ENCODE data around the gene TARBP2.
"Not testable (repeated sequence)": the region's sequence is repeated elsewhere in the genome, so short reads cannot be mapped to it uniquely, and the experiment has no call there.

TARBP2 gene

GRCh38 chr12:53474819-53475218 is 26.3 kb upstream of the TARBP2 start:
- DNase-seq (ENCODE audit: low read depth in 2 of 2) = no peak

DNA sequence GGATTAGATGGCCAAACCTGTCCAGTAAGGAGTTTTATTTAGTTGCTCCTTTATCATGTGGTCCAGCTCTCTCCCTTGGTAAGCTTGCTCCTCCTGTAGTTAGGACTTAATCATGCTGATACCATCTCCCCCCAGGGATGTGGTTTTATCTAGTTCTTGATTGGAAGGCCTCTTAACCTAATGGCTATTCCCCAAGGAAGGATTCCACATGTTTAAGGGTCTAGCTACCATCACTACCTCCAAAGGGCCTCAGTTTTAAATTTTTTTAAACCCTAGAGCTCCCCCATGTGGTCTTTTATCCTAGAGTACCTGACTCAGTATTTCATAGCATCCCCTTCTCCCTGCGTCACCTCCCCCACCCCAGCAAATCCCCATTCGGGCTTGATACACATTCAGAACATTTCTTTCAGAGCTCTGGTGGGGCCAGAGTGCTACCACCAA is 24.3 kb upstream of the TARBP2 start:
- DNase-seq (ENCODE audit: low read depth in 2 of 2) = no peak

DNA sequence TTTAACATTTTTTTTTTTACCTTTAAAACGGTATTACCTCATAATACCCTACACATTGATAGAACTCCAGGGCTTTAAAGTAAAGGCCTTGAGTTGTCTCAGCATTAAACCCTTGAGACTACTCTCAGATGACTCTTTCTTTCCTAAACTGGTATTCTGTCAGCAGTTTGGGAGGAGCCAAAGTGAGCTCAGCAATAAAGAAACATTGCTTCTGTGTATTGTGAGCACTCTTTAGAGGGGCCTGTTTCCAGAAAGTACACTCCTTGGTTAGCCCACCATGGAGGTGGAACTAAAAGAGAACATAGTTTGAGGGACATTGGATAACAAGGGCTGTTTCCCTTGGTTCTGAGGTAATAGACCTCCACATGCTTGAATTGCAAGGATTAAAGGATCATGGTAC is 22.2 kb upstream of the TARBP2 start:
- DNase-seq (ENCODE audit: low read depth in 2 of 2) = no peak

- DNase-seq (ENCODE audit: low read depth in 2 of 2) = no peak
Measured at GRCh38 chr12:53479331-53479730, 21.8 kb upstream of the TARBP2 start.

DNA sequence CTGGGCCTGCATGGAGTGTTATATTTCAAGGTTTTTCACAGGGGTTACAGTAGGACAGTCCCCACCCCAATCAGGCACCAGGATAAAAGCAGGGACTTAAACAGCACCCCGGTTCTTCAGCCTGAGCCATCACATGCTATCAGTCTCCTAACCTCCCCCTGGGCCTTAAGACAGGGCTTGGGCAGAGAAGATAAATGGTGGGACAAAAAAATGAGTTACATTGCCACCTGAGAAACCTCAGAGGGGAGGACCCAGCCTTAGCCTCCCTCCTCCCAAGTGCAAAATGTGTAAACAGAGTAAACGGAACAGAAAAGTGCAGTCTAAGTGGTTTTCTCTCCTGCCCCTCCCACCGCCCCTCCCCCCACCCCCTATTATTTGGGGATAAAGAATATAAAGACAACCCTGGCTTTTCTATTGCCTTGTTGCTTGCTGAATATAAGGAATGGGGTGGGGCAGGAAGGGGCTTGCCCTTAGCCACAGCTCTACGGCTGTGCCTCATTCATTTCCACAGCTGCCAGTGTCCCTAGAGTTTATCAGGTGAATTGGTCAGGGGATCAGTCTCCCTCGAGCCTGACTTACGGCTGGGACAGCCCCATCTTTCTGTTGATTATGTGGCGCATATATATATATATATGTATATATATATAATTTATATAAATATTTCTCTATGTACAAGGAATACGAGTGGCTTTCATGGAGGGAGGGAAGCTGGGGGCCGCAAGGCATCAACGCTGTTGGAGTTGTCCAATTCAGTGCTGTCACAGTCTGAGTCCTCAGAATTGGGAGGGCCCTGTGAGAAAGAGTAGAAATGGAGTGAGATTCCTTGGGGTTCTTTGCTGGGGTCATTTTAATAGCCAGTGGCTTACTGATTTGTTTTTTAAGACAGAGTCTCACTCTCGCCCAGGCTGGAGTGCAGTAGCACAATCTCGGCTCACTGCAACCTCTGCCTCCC is 20.3 kb upstream of the TARBP2 start:
- no peak for DNase-seq (ENCODE audit: low read depth in 2 of 2)

DNA sequence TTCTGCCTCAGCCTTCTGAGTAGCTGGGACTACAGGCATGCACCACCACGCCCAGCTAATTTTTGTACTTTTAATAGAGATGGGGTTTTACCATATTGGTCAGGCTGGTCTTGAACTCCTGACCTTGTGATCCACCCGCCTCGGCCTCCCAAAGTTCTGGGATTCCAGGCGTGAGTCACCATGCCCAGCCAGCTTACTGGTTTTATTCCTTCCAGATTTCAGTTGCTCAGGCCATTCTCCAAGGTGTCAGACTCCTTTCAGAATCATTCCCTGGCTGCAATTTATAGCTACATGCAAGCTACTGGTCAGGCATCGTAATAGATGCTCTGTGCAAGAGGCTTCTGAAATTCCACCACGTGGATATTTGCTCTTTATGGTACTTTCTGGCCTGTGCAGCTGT is 19.6 kb upstream of the TARBP2 start:
- not testable (repeated sequence) for DNase-seq (ENCODE audit: low read depth in 2 of 2)

DNA sequence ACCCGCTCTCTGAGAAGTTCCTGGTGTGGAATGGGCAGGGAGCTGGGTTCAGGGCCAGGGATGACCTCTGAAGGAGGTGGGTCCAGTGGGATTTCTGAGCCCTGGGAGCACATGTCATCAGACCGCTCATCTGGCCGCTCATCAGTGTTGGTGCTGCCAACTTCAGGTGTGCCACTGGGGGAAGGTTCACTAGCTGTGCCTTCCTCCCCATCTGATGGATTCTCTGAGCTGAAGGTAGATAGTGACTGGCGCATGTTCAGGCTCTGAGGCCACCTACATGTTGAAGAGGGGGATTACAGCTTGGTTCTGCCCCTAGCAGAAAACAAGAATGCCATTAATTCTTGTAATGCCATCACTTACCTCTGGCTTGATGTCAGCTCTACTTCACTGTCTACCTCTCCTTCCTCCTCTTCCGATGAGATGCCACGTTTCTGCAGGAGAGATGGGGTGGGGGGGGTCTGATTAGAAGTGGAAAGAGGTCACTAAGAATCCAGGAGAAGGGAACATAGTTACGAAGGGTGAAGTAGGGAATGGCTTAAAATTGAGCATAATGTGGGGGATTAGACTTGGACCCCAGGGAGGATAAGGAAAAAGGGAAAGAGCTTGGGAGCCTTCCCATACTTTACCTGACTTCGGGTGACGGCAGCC is 19.0 kb upstream of the TARBP2 start:
- no peak for DNase-seq (ENCODE audit: low read depth in 2 of 2)

- no peak for DNase-seq (ENCODE audit: low read depth in 2 of 2)
Measured at GRCh38 chr12:53482626-53483168, 18.4 kb upstream of the TARBP2 start.

DNA sequence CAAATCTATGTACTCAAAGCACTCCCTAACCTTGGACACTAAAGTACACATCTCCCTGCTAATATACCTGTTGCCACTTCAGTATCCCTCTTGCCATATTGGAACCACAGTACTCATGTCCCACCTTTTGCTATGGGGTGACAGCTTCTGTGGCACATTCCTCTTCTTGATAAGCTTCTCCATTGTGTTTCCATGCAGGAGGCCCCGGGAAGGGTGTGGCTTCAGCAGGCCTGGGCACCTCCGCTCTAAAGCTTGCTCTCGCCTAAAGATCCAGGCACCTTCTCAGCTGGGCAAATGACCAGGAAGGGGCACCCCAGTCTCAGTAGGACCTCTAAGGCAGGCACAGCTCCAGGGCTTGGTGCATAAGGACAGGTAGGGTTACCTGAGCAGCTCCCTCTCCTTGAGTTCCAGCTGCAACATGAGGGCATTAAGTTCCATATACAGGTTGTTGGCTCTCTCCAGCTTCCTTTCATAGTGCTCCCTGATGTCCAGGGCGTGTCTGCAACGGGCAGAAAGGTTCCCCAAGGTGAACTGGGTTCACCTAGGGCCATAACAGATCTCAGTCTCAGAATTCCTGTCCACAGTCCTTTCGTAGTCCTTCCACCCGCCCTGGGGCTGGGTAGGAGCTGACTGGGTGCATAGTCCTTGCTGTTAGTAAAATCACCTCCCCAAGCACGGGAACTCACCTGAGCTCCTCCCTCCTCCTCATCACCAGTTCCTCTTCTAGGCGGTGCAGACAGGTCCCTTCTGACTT is 17.7 kb upstream of the TARBP2 start:
- no peak for DNase-seq (ENCODE audit: low read depth in 2 of 2)

- DNase-seq (ENCODE audit: low read depth in 2 of 2) = no peak
Measured at GRCh38 chr12:53483979-53484377, 17.1 kb upstream of the TARBP2 start.

DNA sequence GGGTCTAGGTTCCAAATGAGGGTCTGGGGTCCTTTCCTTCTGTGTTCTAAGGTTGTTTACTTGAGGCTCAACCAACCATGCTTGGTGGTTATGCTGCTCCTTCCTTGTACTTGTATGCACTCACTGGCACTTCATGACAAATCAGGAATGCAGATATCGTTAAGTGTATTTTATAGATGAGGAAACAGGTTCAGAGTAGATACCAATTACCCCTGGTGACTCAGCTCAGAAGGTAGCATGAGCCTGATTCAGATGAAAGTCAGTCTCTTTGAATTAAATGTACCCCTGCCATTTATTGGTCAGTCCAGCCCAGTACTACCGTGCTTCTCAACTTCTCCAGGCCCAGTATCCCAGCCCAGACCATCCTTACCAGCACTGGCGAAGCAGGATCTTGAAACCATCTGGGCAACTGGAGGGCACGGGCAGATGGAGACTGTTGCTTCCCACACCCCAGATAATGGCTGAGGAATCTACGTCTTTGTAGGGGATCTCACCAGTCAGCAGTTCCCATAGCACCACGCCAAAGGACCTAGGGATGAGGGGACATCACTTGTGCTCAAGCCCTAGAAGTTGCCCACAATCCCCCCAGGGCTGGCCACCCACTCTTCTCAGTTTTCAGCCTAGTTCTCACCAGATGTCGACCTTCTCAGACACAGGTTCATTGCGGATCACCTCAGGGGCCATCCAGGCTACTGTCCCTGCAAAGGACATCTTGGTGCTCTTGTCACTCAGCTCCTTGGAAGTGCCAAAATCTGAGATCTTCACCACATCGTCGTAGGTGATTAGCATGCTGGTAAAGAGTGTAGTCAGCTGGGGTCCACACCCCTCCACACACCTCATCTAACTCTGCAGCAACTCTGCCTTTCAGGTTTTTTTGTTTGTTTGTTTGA is 16.2 kb upstream of the TARBP2 start:
- no peak for DNase-seq (ENCODE audit: low read depth in 2 of 2)

- no peak for DNase-seq (ENCODE audit: low read depth in 2 of 2)
Measured at GRCh38 chr12:53485955-53486735, 14.9 kb upstream of the TARBP2 start.

GRCh38 chr12:53486736-53487487 is 14.2 kb upstream of the TARBP2 start:
- DNase-seq (ENCODE audit: low read depth in 2 of 2) = no peak

DNA sequence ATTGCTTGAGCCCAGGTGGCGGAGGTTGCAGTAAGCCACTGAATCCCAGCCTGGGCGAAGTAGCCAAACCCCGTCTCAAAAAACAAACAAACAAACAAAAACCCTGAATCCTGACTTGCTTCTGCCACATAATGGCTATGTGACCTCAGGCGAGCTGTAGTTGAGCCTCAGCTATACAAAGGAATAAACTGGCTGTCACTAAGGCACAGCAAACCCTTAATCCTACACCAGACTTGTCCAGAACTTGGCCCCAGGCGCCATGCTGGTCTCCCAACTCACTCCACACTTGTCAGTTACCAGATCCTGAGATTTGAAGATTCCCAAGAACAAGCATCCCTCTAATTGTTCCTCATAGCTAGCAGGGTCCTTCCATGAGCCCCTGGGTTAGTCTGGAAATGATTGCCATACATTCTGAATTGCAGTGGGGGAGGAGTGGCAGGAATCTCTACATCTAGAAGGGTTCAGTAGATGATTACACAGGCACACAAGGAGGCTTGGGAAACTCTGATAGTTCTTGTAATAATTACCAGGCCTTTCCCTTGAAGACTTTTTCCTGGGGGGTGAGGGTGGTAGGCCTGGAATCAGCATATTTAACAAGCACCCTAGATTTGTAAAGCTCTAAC is 11.7 kb upstream of the TARBP2 start:
- no peak for DNase-seq (ENCODE audit: low read depth in 2 of 2)

- no peak for DNase-seq (ENCODE audit: low read depth in 2 of 2)
Measured at GRCh38 chr12:53492188-53492587, 8.9 kb upstream of the TARBP2 start.

GRCh38 chr12:53492830-53493609 is 8.1 kb upstream of the TARBP2 start:
- DNase-seq (ENCODE audit: low read depth in 2 of 2) = peak; percentile 74 to 78

DNA sequence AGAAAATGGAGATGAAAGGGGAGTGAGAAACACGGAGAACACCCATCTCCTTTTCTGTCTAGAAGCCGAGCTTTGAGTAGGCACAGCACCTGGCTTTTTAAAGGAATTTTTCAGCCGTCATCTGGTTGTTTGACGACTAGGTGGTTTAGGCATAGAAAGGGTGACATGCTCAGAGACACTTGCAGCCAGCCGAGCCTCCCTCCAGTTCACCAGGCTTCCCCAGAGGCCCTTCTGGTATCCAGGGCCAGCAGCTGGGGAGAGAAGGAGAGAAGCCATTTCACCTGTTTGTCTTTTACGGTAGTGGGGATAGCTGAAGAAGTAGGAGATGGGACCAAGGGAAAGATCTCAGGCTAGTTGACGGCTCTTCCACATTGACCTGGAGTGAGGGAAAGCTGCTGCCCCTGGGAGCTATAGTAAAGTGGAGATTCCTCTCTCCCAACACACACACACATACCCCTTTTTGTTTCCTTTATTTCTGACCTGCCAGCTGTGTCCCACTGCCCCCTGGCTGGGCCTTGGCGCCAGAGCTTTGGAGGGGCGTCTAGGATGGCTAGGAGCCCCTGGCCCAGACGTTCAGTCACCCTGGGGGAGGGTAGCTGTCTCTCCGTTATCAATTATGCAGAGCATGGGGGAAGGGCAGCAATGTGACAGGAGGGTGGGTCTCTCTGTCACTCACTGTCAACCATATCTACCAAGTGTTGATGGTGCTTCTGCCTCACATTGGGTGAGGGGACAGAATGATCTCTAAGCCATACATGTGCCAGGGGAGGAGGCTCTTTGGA is 7.3 kb upstream of the TARBP2 start:
- no peak for DNase-seq (ENCODE audit: low read depth in 2 of 2)

All from fibroblast of skin of left quadriceps (primary cell).